Upper lobe of right lung (tissue), 1 donor: Measurements from ENCODE around the gene C8A. TPM values are rescaled to one million over a fixed set of nuclear protein-coding genes. Genes with fewer than 3 reads are reported as not detected.

ENCODE experiments used
- ATAC-seq: fragments of 200-7000 bp; cut with Tn5 transposase; one replicate; pipeline ENCODE4 v1.9.1; 2020; ENCODE audit warnings: mild to moderate bottlenecking, moderate library complexity
- DNase-seq: peaks from one replicate; pipeline ENCODE4 v3.0.0-alpha.2; 2020
- H3K27ac ChIP-seq: fragments of 200-600 bp; one replicate; pipeline ENCODE4 v1.8.0; 2022
- H3K27me3 ChIP-seq: fragments of 200-600 bp; one replicate; pipeline ENCODE4 v1.8.0; 2022; ENCODE audit warnings: mild to moderate bottlenecking
- H3K36me3 ChIP-seq: fragments of 200-600 bp; one replicate; pipeline ENCODE4 v1.8.0; 2022
- H3K4me1 ChIP-seq: fragments of 200-600 bp; one replicate; pipeline ENCODE4 v1.8.0; 2022
- H3K4me3 ChIP-seq: fragments of 200-600 bp; one replicate; pipeline ENCODE4 v1.8.0; 2022; ENCODE audit warnings: mild to moderate bottlenecking
- H3K9me3 ChIP-seq: fragments of 200-600 bp; one replicate; pipeline ENCODE4 v1.8.0; 2022
- intact Hi-C: fragments of 100-400 bp; cut with DNase I; formaldehyde crosslinking; loops from one replicate; pipeline ENCODE4 v1.11.0; 2022
- total RNA-seq: library from RNA; stranded (reverse); fragmentation: NEBNext Ultra II Directional; extraction: Animal tissue kit (Norgen Biotek cat#: 25700); gene quantifications from one replicate; pipeline ENCODE4 v1.2.1, GENCODE V29; 2021
- TF ChIP-seq, protein P1 (sequence below): fragments of 200-600 bp; IDR thresholded peaks from one replicate; pipeline ENCODE4 v1.8.0; 2022; ENCODE audit warnings: antibody characterized with exemption
- donor health status: DM: no; HTN: yes; CAD: no; lungs with severe emphysema.

The C8A gene
- total RNA-seq, 1 donor from 2014 or later = not detected

DNA sequence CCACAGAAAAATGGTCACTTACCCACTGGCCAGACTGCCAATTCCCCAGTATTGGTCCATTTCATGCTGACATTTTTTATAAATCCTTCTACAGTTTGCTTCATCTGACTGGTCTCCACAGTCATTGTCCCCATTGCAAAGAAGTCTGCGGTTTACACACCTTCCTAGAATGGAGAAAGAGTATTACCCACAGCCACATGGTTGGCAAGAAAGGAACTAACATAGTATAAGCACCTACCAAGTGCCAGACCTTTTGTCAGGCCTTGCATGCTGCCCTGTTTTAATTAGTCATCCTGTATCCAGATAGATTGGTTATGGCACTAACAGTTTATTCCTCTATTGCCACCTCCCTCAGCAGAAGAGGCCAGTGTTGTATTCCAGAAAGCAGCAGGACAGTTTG is 100.1 kb downstream of the C8A start:
- no peak for ATAC-seq
- no peaks in the 10 kb centered on the region for H3K4me1 ChIP-seq
- intact Hi-C loops = no loop called here

DNA sequence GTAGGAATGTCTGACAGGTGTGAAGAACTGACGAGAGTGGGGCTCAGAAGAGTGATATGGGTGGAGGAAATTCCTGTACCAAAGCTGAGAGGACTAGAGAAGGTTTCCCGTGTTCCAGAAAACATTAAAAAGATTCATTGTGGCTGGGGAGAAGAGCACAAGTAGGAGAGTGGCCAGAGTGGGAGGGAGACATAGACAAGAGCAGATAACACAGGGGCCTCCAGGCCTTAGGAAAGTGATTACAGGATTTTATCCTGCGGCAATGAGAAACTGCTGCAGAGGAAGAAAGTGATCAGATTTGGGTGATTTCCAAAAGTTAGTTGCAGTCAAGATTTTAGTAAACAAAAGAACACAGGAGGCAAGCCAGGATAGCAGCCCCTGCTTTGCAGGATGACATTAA is 103.3 kb downstream of the C8A start:
- intact Hi-C loops = no loop called here
- H3K4me3 ChIP-seq = no peak overlapping the region
- no peaks in the 10 kb centered on the region for H3K27me3 ChIP-seq

More for the DNA sequence above, 100.1 kb downstream of the C8A start:
- H3K36me3 ChIP-seq = no peaks in the 10 kb centered on the region
- no peaks in the 10 kb centered on the region for H3K27me3 ChIP-seq
- H3K4me3 ChIP-seq = no peak overlapping the region
- no peak for DNase-seq
- TF ChIP-seq, protein P1, sequence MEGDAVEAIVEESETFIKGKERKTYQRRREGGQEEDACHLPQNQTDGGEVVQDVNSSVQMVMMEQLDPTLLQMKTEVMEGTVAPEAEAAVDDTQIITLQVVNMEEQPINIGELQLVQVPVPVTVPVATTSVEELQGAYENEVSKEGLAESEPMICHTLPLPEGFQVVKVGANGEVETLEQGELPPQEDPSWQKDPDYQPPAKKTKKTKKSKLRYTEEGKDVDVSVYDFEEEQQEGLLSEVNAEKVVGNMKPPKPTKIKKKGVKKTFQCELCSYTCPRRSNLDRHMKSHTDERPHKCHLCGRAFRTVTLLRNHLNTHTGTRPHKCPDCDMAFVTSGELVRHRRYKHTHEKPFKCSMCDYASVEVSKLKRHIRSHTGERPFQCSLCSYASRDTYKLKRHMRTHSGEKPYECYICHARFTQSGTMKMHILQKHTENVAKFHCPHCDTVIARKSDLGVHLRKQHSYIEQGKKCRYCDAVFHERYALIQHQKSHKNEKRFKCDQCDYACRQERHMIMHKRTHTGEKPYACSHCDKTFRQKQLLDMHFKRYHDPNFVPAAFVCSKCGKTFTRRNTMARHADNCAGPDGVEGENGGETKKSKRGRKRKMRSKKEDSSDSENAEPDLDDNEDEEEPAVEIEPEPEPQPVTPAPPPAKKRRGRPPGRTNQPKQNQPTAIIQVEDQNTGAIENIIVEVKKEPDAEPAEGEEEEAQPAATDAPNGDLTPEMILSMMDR = no peak
- H3K27ac ChIP-seq = no peak overlapping the region
- no peaks in the 10 kb centered on the region for H3K9me3 ChIP-seq

DNA sequence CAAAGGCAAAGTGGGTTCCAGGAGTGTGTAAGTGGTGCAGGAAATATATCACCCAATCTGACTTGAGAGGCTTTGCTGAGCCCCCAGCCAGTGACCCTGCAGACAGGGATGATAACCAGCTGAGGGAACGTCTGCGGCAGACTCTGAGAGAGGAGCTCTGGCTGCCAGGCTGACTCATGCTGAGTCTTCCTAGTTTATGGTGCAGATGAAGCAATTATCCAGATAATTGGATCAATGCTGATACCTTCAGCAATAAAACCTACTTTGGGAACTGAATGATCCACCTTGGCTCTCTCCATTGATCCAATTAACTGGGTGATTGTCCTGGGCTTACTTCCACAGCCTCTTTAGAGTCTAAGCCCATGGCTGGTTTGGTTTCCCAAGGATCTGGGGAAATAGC is 103.9 kb downstream of the C8A start:
- Histone ChIP-seq H3K36me3 (no peaks in the 10 kb centered on the region), H3K4me3 (no peak overlapping the region), H3K9me3 (no peaks in the 10 kb centered on the region), H3K27me3 (no peaks in the 10 kb centered on the region), H3K4me1 (no peaks in the 10 kb centered on the region), H3K27ac (no peak overlapping the region)
- no peak for DNase-seq
- TF ChIP-seq, protein P1 = no peak
- intact Hi-C loops = no loop called here
- ATAC-seq = no peak

More for the DNA sequence above, 103.3 kb downstream of the C8A start:
- Histone ChIP-seq H3K27ac (no peak overlapping the region), H3K9me3 (no peaks in the 10 kb centered on the region), H3K4me1 (no peaks in the 10 kb centered on the region), H3K36me3 (no peaks in the 10 kb centered on the region)
- no peak for ATAC-seq
- no peak for DNase-seq
- TF ChIP-seq, protein P1 = no peak

DNA sequence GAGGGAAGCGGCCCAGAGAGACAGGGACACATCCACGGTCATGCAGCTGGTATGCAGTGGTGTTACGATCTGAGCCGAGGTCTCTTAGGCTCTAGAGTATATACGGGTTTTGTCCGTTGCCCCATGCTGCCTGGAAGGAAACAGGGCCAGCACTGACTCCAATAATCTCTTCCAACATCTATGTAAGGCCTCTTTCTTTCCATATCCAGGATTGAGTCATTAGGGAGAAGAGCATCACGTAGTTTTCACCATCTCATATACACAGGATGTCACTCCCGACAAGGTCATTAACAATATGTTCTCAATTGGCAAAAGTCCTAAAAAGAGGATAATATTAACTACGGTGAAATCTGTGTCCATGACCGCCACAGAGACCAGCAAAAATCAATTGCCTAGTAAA is 106.8 kb downstream of the C8A start:
- DNase-seq (no peak), ATAC-seq (no peak)
- Histone ChIP-seq H3K9me3 (no peaks in the 10 kb centered on the region), H3K36me3 (no peaks in the 10 kb centered on the region), H3K4me1 (no peaks in the 10 kb centered on the region), H3K4me3 (no peak overlapping the region), H3K27ac (no peak overlapping the region), H3K27me3 (no peaks in the 10 kb centered on the region)
- TF ChIP-seq, protein P1 = no peak
- intact Hi-C loops = no loop called here

GRCh38 chr1:56963667-56964066 is 109.1 kb downstream of the C8A start:
- no peak for ATAC-seq
- Histone ChIP-seq H3K9me3 (no peaks in the 10 kb centered on the region), H3K27me3 (no peaks in the 10 kb centered on the region), H3K27ac (no peak overlapping the region), H3K36me3 (no peaks in the 10 kb centered on the region), H3K4me1 (no peaks in the 10 kb centered on the region), H3K4me3 (no peak overlapping the region)
- intact Hi-C loops = no loop called here
- TF ChIP-seq, protein P1 = no peak
- no peak for DNase-seq

GRCh38 chr1:56964349-56965017 is 109.9 kb downstream of the C8A start:
- intact Hi-C loops = no loop called here
- TF ChIP-seq, protein P1 = no peak
- H3K36me3 ChIP-seq = no peaks in the 10 kb centered on the region
- no peak for ATAC-seq
- no peak overlapping the region for H3K4me3 ChIP-seq
- H3K27me3 ChIP-seq = no peaks in the 10 kb centered on the region
- H3K9me3 ChIP-seq = no peaks in the 10 kb centered on the region
- DNase-seq = no peak
- no peak overlapping the region for H3K27ac ChIP-seq
- no peaks in the 10 kb centered on the region for H3K4me1 ChIP-seq
